ENCODE data around the gene VCL.

GRCh38 chr10:73975388-73975787, 22.5 kb upstream of the VCL start:
- TF ChIP-seq POLR2A (IDR thresholded peaks at IDR 0.05; ENCODE audit: low read length) = no peak
- no peak for TF ChIP-seq GATA1 (IDR thresholded peaks at IDR 0.05; ENCODE audit: low read depth, low read length)
